Natural killer cell (primary cell): ENCODE results near the gene FCGBP. TPM values are rescaled to one million over a fixed set of nuclear protein-coding genes. Genes with fewer than 3 reads are reported as not detected.

Experiments
- ATAC-seq, 3 donors: fragments of 150-1000 bp in 2 of 3; fragments of 200-7000 bp in 1 of 3; cut with Tn5 transposase; 1 replicate in 1 of 3; 2 replicates in 2 of 3; pipeline ENCODE4 v1.10.0; 2021; ENCODE audit warnings: mild to moderate bottlenecking in 2 of 3, moderate library complexity in 2 of 3
- DNase-seq, 2 donors: peaks; one replicate each; pipeline versions ENCODE4 v3.0.0 to v3.0.0-alpha.2; 2013 to 2021; ENCODE audit warnings: mixed read lengths in 1 of 2
- H3K27ac ChIP-seq: one replicate; pipeline ENCODE4 v1.5.1; 2013; ENCODE audit warnings: mild to moderate bottlenecking, low read length
- H3K27me3 ChIP-seq: one replicate; pipeline ENCODE4 v1.6.1; 2013; ENCODE audit warnings: low read length; ENCODE audit not compliant: control insufficient read depth, insufficient read depth
- H3K36me3 ChIP-seq: one replicate; pipeline ENCODE4 v1.6.1; 2013; ENCODE audit warnings: low read length; ENCODE audit not compliant: control insufficient read depth, insufficient read depth
- H3K4me1 ChIP-seq: one replicate; pipeline ENCODE4 v1.6.1; 2013; ENCODE audit warnings: low read length; ENCODE audit not compliant: control insufficient read depth, insufficient read depth
- H3K4me3 ChIP-seq: one replicate; pipeline ENCODE4 v1.5.1; 2013; ENCODE audit warnings: low read length
- H3K9me3 ChIP-seq: one replicate; pipeline ENCODE4 v1.6.1; 2013; ENCODE audit warnings: low read length; ENCODE audit not compliant: control insufficient read depth, insufficient read depth
- H3K27ac Mint-ChIP-seq, 2 donors: one replicate each; pipeline ENCODE4 v1.8.0; 2022; ENCODE audit warnings: mild to moderate bottlenecking in 2 of 2, mixed read lengths in 2 of 2, moderate library complexity in 1 of 2
- H3K27me3 Mint-ChIP-seq, 2 donors: one replicate each; pipeline ENCODE4 v1.8.0; 2022; ENCODE audit warnings: low read depth in 2 of 2, mixed read lengths in 2 of 2
- H3K36me3 Mint-ChIP-seq: one replicate; pipeline ENCODE4 v1.8.0; 2022; ENCODE audit warnings: mixed read lengths
- H3K4me1 Mint-ChIP-seq, 2 donors: one replicate each; pipeline ENCODE4 v1.8.0; 2022; ENCODE audit warnings: mixed read lengths in 2 of 2
- H3K4me3 Mint-ChIP-seq: one replicate; pipeline ENCODE4 v1.8.0; 2022; ENCODE audit warnings: mild to moderate bottlenecking, moderate library complexity, mixed read lengths
- H3K9me3 Mint-ChIP-seq, 2 donors: one replicate each; pipeline ENCODE4 v1.8.0; 2022; ENCODE audit warnings: mixed read lengths in 2 of 2
- WGBS: methylation state at CpG from one replicate; pipeline ENCODE4 v1.1.7; 2013; ENCODE audit warnings: missing lambda C conversion rate; ENCODE audit not compliant: insufficient coverage; 5-methylcytosine and 5-hydroxymethylcytosine counted together
- intact Hi-C: fragments of 100-400 bp; cut with micrococcal nuclease; formaldehyde crosslinking; loops from one replicate; pipeline ENCODE4 v1.14.2; 2022
- total RNA-seq, 4 donors: library from RNA; stranded (reverse); fragments of 120-200 nt in 1 of 4; gene quantifications; one replicate each; pipeline versions ENCODE4 v1.2.3 to v1.2.4, GENCODE V29; 2013 to 2022
- TF ChIP-seq, protein P1 (sequence below): fragments of 200-600 bp; IDR thresholded peaks from one replicate; pipeline ENCODE4 v1.8.0; 2022; ENCODE audit warnings: antibody characterized with exemption

FCGBP gene
- total RNA-seq, 3 donors from 2014 or later (not counting 1 experiment from before 2014, with no cell fraction given), result 10.6 to 25.1 (median 17.3) TPM

- intact Hi-C loops, result no loop called here
- ATAC-seq, result no peak
- H3K27ac Mint-ChIP-seq, result no peak overlapping the region
- TF ChIP-seq, protein P1, sequence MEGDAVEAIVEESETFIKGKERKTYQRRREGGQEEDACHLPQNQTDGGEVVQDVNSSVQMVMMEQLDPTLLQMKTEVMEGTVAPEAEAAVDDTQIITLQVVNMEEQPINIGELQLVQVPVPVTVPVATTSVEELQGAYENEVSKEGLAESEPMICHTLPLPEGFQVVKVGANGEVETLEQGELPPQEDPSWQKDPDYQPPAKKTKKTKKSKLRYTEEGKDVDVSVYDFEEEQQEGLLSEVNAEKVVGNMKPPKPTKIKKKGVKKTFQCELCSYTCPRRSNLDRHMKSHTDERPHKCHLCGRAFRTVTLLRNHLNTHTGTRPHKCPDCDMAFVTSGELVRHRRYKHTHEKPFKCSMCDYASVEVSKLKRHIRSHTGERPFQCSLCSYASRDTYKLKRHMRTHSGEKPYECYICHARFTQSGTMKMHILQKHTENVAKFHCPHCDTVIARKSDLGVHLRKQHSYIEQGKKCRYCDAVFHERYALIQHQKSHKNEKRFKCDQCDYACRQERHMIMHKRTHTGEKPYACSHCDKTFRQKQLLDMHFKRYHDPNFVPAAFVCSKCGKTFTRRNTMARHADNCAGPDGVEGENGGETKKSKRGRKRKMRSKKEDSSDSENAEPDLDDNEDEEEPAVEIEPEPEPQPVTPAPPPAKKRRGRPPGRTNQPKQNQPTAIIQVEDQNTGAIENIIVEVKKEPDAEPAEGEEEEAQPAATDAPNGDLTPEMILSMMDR, result no peak
- H3K36me3 ChIP-seq, result no peaks in the 10 kb centered on the region
- no peaks in the 10 kb centered on the region for H3K27me3 ChIP-seq
- no peaks in the 10 kb centered on the region for H3K4me1 ChIP-seq
- H3K4me3 ChIP-seq, result no peak overlapping the region
- H3K4me3 Mint-ChIP-seq, result no peak overlapping the region
- H3K27me3 Mint-ChIP-seq, result no peaks in the 10 kb centered on the region
- H3K36me3 Mint-ChIP-seq, result no peaks in the 10 kb centered on the region
- H3K9me3 Mint-ChIP-seq, result no peaks in the 10 kb centered on the region
- WGBS, result 94% methylated on average over 20 of the region's 20 CpGs
- no peak for DNase-seq
- no peak overlapping the region for H3K27ac ChIP-seq
- H3K4me1 Mint-ChIP-seq, result peaks cover 0 to 5% of the 10 kb centered on the region in 2 donors
- no peaks in the 10 kb centered on the region for H3K9me3 ChIP-seq
Observed at GRCh38 chr19:39913682-39914333, 20.6 kb downstream of the FCGBP start.

- ATAC-seq, result no peak
- DNase-seq, result no peak
- 86% methylated on average over 6 of the region's 6 CpGs for WGBS
Observed at GRCh38 chr19:39908803-39909202, 25.6 kb downstream of the FCGBP start.

GRCh38 chr19:39906820-39907611 is 27.4 kb downstream of the FCGBP start:
- H3K36me3 ChIP-seq, result no peaks in the 10 kb centered on the region
- no peaks in the 10 kb centered on the region for H3K9me3 ChIP-seq
- intact Hi-C loops, result no loop called here
- H3K4me3 ChIP-seq, result no peak overlapping the region
- H3K4me1 ChIP-seq, result no peaks in the 10 kb centered on the region
- H3K27me3 ChIP-seq, result no peaks in the 10 kb centered on the region
- TF ChIP-seq, protein P1, result no peak
- H3K27ac Mint-ChIP-seq, result no peak overlapping the region
- no peak overlapping the region for H3K27ac ChIP-seq
- ATAC-seq (no peak), DNase-seq (no peak)
- no peak overlapping the region for H3K4me3 Mint-ChIP-seq
- WGBS, result 92% methylated on average over 5 of the region's 5 CpGs
- no peaks in the 10 kb centered on the region for H3K36me3 Mint-ChIP-seq
- H3K9me3 Mint-ChIP-seq, result no peaks in the 10 kb centered on the region
- no peaks in the 10 kb centered on the region for H3K4me1 Mint-ChIP-seq
- no peaks in the 10 kb centered on the region for H3K27me3 Mint-ChIP-seq

More at GRCh38 chr19:39908803-39909202, 25.6 kb downstream of the FCGBP start:
- Histone ChIP-seq H3K36me3 (no peaks in the 10 kb centered on the region), H3K4me1 (no peaks in the 10 kb centered on the region), H3K27ac (no peak overlapping the region), H3K4me3 (no peak overlapping the region), H3K9me3 (no peaks in the 10 kb centered on the region), H3K27me3 (no peaks in the 10 kb centered on the region)
- Mint-ChIP-seq H3K36me3 (no peaks in the 10 kb centered on the region), H3K27me3 (no peaks in the 10 kb centered on the region), H3K4me3 (no peak overlapping the region), H3K27ac (no peak overlapping the region), H3K4me1 (no peaks in the 10 kb centered on the region), H3K9me3 (no peaks in the 10 kb centered on the region)
- TF ChIP-seq, protein P1, result no peak
- intact Hi-C loops, result no loop called here
